Cerebellar nuclear complex (tissue), 1 donor: ENCODE data around the gene MESP2.
"Not testable (repeated sequence)": the region's sequence is repeated elsewhere in the genome, so short reads cannot be mapped to it uniquely, and the experiment has no call there.

Source experiments
- DNase-seq, 2 experiments: peaks; one replicate each; lab custom pipeline; 2025; lab: John Stamatoyannopoulos, UW

The MESP2 gene

GRCh38 chr15:89780601-89781000, 4.5 kb downstream of the MESP2 start:
- no peak for DNase-seq

DNA sequence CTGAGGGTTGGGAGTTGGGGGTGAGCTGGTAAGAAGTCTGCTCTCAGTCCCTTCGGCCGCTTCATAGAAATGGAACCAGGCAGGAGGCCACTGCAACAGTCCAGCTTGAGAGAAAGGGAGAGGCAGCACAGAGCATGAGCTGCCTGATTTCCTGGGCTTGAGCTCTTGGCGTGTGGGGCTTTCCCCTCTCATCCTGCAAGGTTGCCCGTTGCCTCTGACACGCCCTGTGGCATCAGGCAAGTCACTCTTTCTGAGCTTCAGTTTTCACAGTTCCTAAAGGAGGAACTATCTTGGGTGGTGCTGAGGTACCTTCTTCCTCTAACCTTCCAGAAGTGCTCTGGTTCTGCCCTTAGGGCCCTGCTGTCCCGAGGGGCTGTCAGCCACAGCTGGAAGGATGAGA, 4.9 kb downstream of the MESP2 start:
- no peak for DNase-seq

DNA sequence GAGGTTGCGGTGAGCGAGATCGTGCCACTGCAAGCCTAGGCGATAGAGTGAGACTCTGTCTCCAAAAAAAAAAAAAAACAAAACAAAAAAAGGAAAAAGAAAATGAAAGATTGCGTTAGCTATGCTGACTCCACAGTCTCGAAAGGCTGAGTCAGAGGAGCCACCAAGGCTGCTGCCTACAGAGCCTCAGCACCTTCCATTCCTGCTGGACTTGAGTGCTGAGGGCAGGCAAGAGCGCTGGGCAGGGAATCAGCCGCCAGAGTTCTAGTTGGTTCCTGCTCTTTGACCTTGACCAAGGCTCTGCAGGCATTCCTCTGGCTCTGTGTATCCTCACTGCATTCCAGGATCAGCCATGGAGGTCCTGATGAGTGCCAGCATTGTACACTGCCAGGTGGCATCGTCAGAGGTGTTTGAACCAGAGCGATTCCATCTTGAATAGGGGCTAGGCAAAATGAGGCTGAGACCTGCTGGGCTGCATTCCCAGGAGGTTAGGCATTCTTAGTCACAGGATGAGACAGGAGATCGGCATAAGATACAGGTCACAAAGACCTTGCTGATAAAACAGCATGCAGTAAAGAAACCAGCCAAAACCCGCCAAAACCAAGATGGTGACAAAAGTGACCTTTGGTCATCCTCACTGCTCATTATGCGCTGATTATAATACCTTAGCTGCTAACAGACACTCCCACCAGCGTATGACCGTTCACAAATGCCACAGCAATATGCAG, 5.9 kb downstream of the MESP2 start:
- no peak for DNase-seq

GRCh38 chr15:89782619-89782950, 6.5 kb downstream of the MESP2 start:
- not testable (repeated sequence) for DNase-seq

DNA sequence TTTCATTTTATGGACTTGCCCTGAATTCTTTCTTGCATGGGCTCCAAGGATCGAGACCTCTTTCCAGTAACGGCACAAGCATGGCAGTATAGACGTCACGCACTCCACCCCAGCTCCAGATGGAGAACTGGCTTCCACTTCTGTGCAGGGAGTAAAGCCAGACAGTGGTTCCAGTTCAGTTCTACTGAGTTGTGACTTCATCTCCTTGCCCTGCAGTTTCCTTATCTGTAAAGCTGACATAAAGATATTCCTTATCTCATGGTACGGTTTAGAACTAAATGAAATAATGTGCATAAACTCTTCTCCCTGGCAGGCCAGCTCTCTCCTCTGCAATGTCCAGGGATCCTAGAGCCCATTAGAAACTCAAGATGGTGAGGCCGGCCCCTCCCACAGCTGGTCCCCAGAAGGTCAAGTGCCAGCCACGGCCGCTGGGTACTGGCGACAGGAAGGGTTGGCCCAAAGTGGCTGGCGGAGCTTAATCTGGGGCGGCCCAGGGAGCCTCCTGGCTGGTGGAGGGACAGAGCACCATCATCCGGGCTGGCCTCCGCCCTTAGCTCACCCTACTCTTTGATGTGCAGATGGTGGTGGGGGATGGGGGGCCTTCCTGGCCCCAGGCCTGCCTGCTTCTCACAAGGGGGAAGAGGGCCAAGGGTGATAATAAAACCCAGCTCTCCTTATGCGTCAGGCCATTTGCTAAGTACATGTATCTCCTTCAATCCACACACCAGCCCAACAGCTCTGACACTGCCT, 7.2 kb downstream of the MESP2 start:
- no peak for DNase-seq

GRCh38 chr15:89783861-89784685, 7.9 kb downstream of the MESP2 start:
- no peak for DNase-seq

DNA sequence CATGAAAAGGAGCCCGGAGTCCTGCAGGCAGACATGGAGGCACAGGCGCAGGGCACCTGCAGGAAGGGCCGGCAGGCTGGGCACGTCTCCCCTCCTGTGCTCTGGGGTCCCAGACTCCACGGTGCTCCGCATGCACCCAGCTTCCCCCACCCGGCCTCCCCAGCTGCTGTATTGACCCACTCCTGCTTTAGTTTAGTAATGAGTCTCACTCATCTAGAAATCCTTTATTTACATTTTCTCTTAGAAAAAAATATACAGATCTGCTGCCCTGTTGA, 8.5 kb downstream of the MESP2 start:
- no peak for DNase-seq

DNA sequence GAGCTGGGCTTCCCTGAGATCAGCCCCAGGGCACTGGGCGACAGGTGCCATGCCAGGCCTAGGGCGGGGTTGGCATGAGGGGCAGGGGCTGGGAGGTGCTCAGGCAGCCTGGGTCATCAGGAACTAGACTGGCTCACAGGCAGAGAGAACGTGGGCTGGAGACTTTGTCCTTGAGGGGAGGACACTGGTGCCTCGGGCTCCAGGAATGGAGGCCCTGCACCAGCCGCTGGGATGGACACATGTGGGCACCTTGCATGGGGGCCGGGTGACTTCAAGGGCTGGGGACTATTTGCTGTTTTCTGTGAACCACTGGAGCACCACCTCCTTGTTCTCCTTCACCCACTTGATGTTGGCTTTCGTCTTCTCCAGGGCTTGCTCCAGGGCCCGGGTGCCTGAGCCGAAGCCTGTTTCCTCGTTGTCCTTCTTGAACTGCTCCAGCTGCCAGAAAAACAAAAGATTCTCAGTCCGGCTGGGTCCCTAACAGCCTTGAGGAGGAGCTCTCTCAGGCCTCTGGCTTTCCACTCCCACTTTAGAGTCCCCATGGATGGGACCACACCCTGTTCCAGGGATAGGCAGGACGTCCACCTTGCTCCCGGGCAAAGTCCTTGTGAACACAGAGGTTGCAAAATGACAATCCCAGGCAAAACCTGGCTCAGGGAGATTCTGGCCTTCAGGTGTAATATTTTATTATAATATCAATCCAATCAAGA, 9.1 kb downstream of the MESP2 start:
- no peak for DNase-seq

GRCh38 chr15:89785774-89786140, 9.6 kb downstream of the MESP2 start:
- no peak for DNase-seq

GRCh38 chr15:89787944-89788343, 11.8 kb downstream of the MESP2 start:
- DNase-seq: no peak

GRCh38 chr15:89788585-89788984, 12.5 kb downstream of the MESP2 start:
- not testable (repeated sequence) for DNase-seq

- no peak for DNase-seq
Observed at GRCh38 chr15:89790206-89790605, 14.1 kb downstream of the MESP2 start.

GRCh38 chr15:89790661-89791060, 14.5 kb downstream of the MESP2 start:
- DNase-seq: no peak

DNA sequence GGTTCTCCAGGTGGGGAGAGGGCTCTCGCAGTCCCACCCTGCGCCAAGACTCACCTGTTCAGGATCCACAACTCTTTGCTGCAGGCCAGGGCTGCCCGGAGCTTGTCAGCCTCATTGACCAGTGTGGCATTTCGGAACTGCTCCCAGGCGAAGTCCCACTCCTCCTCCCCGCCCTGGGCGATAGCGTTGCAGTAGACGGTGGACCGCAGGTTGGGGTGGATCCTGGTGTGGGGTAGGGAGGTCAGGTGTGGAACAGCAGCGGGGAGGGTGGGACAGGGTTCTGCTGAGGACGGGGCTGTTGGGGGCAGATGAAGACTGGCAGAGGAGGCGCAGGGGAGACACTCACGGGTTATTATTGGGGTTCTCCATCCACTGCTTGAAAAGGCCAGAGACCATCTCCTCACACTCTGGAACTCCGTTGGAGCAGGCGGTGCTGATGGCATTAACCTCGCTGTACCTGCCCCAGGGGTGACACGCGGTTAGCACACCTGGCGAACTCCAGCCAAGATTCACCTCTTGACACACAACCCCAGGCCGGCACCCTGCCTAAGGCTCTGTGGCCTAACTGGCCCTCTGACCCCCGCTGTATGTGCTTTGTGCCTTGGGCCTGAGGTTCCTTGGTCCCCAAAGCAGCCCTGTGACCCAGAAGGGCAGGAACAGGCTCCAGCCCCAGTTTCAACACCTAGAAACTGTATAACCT, 16.1 kb downstream of the MESP2 start:
- DNase-seq: no peak

GRCh38 chr15:89794627-89795241, 18.6 kb downstream of the MESP2 start:
- no peak for DNase-seq

DNA sequence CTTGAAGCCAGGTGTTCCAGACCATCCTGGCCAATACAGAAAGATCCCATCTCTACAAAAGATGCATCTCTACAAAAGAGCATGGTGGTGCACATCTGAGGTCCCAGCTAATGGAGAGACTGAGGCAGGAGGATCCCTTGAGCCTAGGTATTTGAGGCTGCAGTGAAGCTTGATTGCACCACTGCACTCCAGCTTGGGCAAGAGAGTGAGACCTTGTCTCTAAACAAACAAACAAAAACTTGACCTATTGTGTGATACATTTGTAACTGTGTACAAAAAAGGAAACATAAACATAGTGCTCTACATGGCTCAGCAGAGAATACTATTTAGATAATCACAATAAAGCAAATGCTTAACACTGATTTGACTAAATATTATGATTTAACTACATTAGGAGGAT, 19.9 kb downstream of the MESP2 start:
- DNase-seq: no peak

DNA sequence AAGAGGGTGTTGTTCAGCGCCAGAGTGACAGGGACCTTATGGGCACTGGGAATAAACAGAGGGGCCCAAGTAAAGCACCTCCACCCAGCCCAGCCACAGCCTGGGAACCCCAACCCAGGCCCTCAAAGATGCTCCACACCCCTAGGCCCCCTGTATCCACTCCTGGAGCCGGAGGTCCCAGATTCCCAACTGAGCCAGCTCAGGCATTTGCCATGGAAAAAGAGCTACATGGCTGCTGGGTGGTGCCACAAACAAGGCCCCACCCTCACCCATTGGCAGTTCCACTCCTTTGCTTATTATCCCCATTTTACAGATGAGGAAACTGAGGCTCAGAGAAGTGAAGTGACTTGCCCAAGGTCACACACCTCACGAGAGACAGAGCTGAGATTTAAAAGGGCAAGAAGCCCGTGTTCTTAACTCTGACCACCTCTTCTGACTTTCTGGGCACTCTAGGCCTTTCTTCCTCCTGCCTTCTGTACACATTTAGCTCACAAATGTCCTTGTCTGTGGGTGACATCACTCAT, 21.6 kb downstream of the MESP2 start:
- no peak for DNase-seq

GRCh38 chr15:89799011-89799911, 23.1 kb downstream of the MESP2 start:
- DNase-seq: no peak

DNA sequence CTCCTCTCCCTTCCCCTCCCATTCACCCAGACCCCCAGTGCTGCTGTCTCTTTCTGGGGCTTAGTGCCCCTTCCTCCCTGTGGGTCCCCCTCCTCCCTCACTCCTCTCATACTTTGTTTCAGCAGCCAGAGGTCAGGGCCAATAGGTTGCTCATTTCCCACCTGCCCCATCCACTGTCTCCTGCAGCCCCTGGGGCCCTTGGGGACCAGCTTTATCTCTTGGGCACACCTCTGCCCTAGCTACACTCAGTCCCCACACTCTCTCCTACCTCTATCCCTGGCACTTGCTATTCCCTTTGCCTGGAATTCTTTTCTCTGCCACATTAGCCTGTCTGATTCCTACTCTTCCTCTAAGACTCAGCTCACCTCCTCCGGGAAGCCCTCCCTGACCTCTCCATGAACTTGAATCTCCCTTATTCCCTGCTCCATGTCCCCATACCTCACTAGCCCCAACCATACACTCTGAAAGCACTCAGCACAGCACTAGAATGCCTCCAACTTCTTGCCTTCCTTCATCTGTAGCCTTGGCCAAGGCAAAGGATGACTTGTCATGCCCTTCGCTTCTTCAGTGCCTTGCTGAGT, 23.9 kb downstream of the MESP2 start:
- no peak for DNase-seq
